Urothelium cell line (cell line): ENCODE measurements around the gene ATP6AP2.
A peak's percentile ranks its signal among the peaks of the same experiment; 100 is the strongest.

Experiments used
- DNase-seq: peaks from one replicate; pipeline ENCODE4 v3.0.0; 2011; ENCODE audit warnings: low spot score, mixed read lengths
- FAIRE-seq: peaks from 2 replicates; lab custom pipeline; 2011; peaks lifted over from hg19 to GRCh38; lab: Jason Lieb, UNC

Gene ATP6AP2

GRCh38 chrX:40637687-40638086 lies 56.9 kb downstream of the ATP6AP2 start:
- no peak for FAIRE-seq
- no peak for DNase-seq

GRCh38 chrX:40644176-40644575 lies 63.4 kb downstream of the ATP6AP2 start:
- no peak for FAIRE-seq
- DNase-seq = no peak

GRCh38 chrX:40644821-40645358 lies 64.1 kb downstream of the ATP6AP2 start:
- FAIRE-seq (no peak), DNase-seq (peak; percentile 30)

GRCh38 chrX:40646489-40647306 lies 65.9 kb downstream of the ATP6AP2 start:
- FAIRE-seq = no peak
- DNase-seq = peak; percentile 20

- peak; percentile 83 for FAIRE-seq
- peak; percentile 94 for DNase-seq
Observed at GRCh38 chrX:40647307-40648197, 66.8 kb downstream of the ATP6AP2 start, which contains the start of gene CXorf38. Gene CXorf38, minus strand, starts transcription at chrX:40647561. Its CDS starts 41 bp downstream, at chrX:40647520.

GRCh38 chrX:40651620-40652223 lies 71.0 kb downstream of the ATP6AP2 start:
- FAIRE-seq = no peak
- peak; percentile 27 for DNase-seq

GRCh38 chrX:40652664-40653063 lies 71.9 kb downstream of the ATP6AP2 start:
- DNase-seq = no peak
- no peak for FAIRE-seq

- FAIRE-seq (no peak), DNase-seq (no peak)
Observed at GRCh38 chrX:40653535-40653934, 72.8 kb downstream of the ATP6AP2 start.
